ENCODE data around the gene PFN3.

- TF ChIP-seq CTCF (conservative IDR thresholded peaks at IDR 0.05; ENCODE audit: low read depth in 2 of 2) (no peak), EZH2 (IDR thresholded peaks at IDR 0.05; ENCODE audit: low read depth, unreplicated experiment) (no peak), REST (IDR thresholded peaks at IDR 0.05; ENCODE audit: unreplicated experiment) (no peak), NANOG (IDR thresholded peaks at IDR 0.05; ENCODE audit: borderline replicate concordance) (no peak), POLR2AphosphoS5 (IDR thresholded peaks at IDR 0.05; ENCODE audit: low read depth) (no peak), EZH2phosphoT487 (IDR thresholded peaks at IDR 0.05; ENCODE audit: unreplicated experiment) (no peak), JUNB (IDR thresholded peaks at IDR 0.05; ENCODE audit: unreplicated experiment) (no peak), CREB1 (CRISPR knock-in tag; IDR thresholded peaks at IDR 0.05; ENCODE audit: low read depth) (no peak), ZNF331 (CRISPR knock-in tag; IDR thresholded peaks at IDR 0.05; ENCODE audit: low read depth) (no peak), STAT1 (IDR thresholded peaks at IDR 0.05; ENCODE audit: unreplicated experiment) (no peak)
These were observed 28.2 kb upstream of the PFN3 start for GRCh38 chr5:177428574-177429217.

All from GM23338 (cell line).